CD14-positive monocyte (primary cell): Measurements from ENCODE around the gene CCL16. TPM values are rescaled to one million over a fixed set of nuclear protein-coding genes. Genes with fewer than 3 reads are reported as not detected.

Experiments
- DNase-seq, 3 donors: peaks; one replicate each; pipeline ENCODE4 v3.0.0-alpha.2; 2011 to 2022
- H2AFZ ChIP-seq: 2 replicates; pipeline ENCODE4 v1.6.0; 2012; ENCODE audit warnings: mild to moderate bottlenecking, low read depth, low read length, inconsistent platforms; ENCODE audit not compliant: insufficient read depth, poor library complexity, severe bottlenecking
- H3K27ac ChIP-seq, 2 donors: 1 replicate in 1 of 2; 2 replicates in 1 of 2; pipeline ENCODE4 v1.5.1; 2012 to 2013; ENCODE audit warnings: low read length in 2 of 2, control low read depth in 1 of 2, inconsistent platforms in 1 of 2, low read depth in 1 of 2, mild to moderate bottlenecking in 1 of 2
- H3K27me3 ChIP-seq, 2 donors: one replicate each; pipeline versions ENCODE4 v1.6.0 to v1.6.1; 2011 to 2013; ENCODE audit warnings: low read length in 2 of 2; ENCODE audit not compliant: control insufficient read depth in 2 of 2, insufficient read depth in 2 of 2
- H3K36me3 ChIP-seq, 2 donors: replicated peaks in 1 of 2; 1 replicate in 1 of 2; 2 replicates in 1 of 2; pipeline versions ENCODE4 v1.5.1 to v1.6.1; 2012 to 2013; ENCODE audit warnings: low read length in 2 of 2, control low read depth in 1 of 2, inconsistent platforms in 1 of 2, mild to moderate bottlenecking in 1 of 2; ENCODE audit not compliant: insufficient read depth in 2 of 2, control insufficient read depth in 1 of 2
- H3K4me1 ChIP-seq, 2 donors: 1 replicate in 1 of 2; 2 replicates in 1 of 2; pipeline versions ENCODE4 v1.5.1 to v1.6.1; 2012 to 2013; ENCODE audit warnings: low read length in 2 of 2, control low read depth in 1 of 2, inconsistent platforms in 1 of 2, mild to moderate bottlenecking in 1 of 2, moderate library complexity in 1 of 2; ENCODE audit not compliant: insufficient read depth in 2 of 2, control insufficient read depth in 1 of 2
- H3K4me2 ChIP-seq: replicated peaks from 2 replicates; pipeline ENCODE3; 2012; ENCODE audit warnings: low read length, moderate library complexity, mild to moderate bottlenecking; ENCODE audit not compliant: poor library complexity, severe bottlenecking; ENCODE audit errors: extremely low read depth
- H3K4me3 ChIP-seq, 3 experiments: fragments of 200-600 bp in 1 of 3; sonication (generic) in 1 of 3; replicated peaks in 1 of 3; 1 replicate in 2 of 3; 2 replicates in 1 of 3; pipeline ENCODE4 v1.5.1; 2011 to 2013; ENCODE audit warnings: low read length in 3 of 3, mild to moderate bottlenecking in 3 of 3, control low read depth in 2 of 3, low read depth in 2 of 3, inconsistent platforms in 1 of 3, moderate library complexity in 1 of 3
- H3K79me2 ChIP-seq: 2 replicates; pipeline ENCODE4 v1.6.0; 2012; ENCODE audit warnings: mild to moderate bottlenecking, control low read depth, inconsistent platforms, low read length, moderate library complexity; ENCODE audit not compliant: insufficient read depth
- H3K9ac ChIP-seq: 2 replicates; pipeline ENCODE4 v1.6.0; 2017; ENCODE audit warnings: low read length, mild to moderate bottlenecking; ENCODE audit not compliant: insufficient read depth, poor library complexity, severe bottlenecking
- H3K9me3 ChIP-seq, 2 donors: replicated peaks in 1 of 2; 1 replicate in 1 of 2; 2 replicates in 1 of 2; pipeline versions ENCODE4 v1.5.1 to v1.6.1; 2012 to 2013; ENCODE audit warnings: low read length in 2 of 2, control low read depth in 1 of 2; ENCODE audit not compliant: control insufficient read depth in 1 of 2, insufficient read depth in 1 of 2
- H4K20me1 ChIP-seq: 2 replicates; pipeline ENCODE4 v1.6.0; 2012; ENCODE audit warnings: mild to moderate bottlenecking, low read length, control low read depth, moderate library complexity; ENCODE audit not compliant: insufficient read depth
- H3K27ac Mint-ChIP-seq, 7 donors: one replicate each; pipeline ENCODE4 v1.8.0; 2020; ENCODE audit warnings: mild to moderate bottlenecking in 7 of 7, mixed read lengths in 7 of 7, moderate library complexity in 6 of 7, inconsistent platforms in 2 of 7
- H3K27me3 Mint-ChIP-seq, 3 donors: one replicate each; pipeline ENCODE4 v1.8.0; 2021 to 2022; ENCODE audit warnings: low read depth in 3 of 3, mild to moderate bottlenecking in 3 of 3, mixed read lengths in 3 of 3, moderate library complexity in 3 of 3, inconsistent platforms in 1 of 3
- H3K36me3 Mint-ChIP-seq, 2 donors: one replicate each; pipeline ENCODE4 v1.8.0; 2020; ENCODE audit warnings: mixed read lengths in 2 of 2, inconsistent platforms in 1 of 2, mild to moderate bottlenecking in 1 of 2
- H3K4me1 Mint-ChIP-seq: one replicate; pipeline ENCODE4 v1.8.0; 2020; ENCODE audit warnings: mild to moderate bottlenecking, mixed read lengths
- H3K4me3 Mint-ChIP-seq, 2 donors: one replicate each; pipeline ENCODE4 v1.8.0; 2020; ENCODE audit warnings: mild to moderate bottlenecking in 2 of 2, mixed read lengths in 2 of 2, moderate library complexity in 1 of 2
- H3K9me3 Mint-ChIP-seq, 7 donors: one replicate each; pipeline ENCODE4 v1.8.0; 2020 to 2022; ENCODE audit warnings: mixed read lengths in 7 of 7, mild to moderate bottlenecking in 6 of 7, moderate library complexity in 6 of 7, inconsistent platforms in 2 of 7
- WGBS: methylation state at CpG from one replicate; pipeline ENCODE4 v1.1.5; 2013; ENCODE audit warnings: missing lambda C conversion rate; ENCODE audit not compliant: insufficient coverage; 5-methylcytosine and 5-hydroxymethylcytosine counted together
- intact Hi-C, 2 donors: fragments of 100-400 bp; cut with micrococcal nuclease; formaldehyde crosslinking; loops; one replicate each; pipeline versions ENCODE4 v1.15.0 to v1.15.1; 2023
- polyA plus RNA-seq, 3 donors: library from polyadenylated mRNA; depleted of rRNA in 1 of 3; unstranded in 2 of 3; stranded (reverse) in 1 of 3; fragments of 300-500 nt in 2 of 3; fragments of >200 nt in 1 of 3; fragmentation: Illumina TruSeq in 2 of 3; gene quantifications; 1 replicate in 2 of 3; 2 replicates in 1 of 3; pipeline ENCODE4 v1.2.3, GENCODE V29; 2012 to 2021
- TF ChIP-seq, protein P1 (sequence below): fragments of 200-600 bp; IDR thresholded peaks from one replicate; pipeline ENCODE4 v1.8.0; 2022; ENCODE audit warnings: antibody characterized with exemption, mild to moderate bottlenecking

The CCL16 gene
- polyA plus RNA-seq, 3 donors: not detected

DNA sequence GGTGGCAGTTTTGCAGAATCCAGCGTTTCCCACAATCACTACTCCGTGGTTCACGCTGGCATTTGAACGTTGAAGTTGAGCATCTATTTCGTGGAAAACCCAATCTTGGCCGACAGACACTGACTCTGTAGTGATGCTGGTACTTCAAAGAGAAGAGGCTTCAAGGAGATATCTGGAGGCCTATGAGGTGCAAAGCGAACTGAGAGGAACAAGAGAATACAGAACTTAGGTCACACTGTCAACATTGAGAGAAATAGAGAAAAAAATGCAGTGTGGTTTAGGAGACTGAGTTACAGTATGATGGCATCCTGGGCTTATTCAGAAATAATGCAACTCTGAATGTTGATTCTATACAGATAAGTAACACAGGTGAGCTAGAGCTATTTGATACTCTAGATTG, 16.0 kb downstream of the CCL16 start:
- H2AFZ ChIP-seq: no peak overlapping the region
- Mint-ChIP-seq H3K27me3 (peaks cover 5 to 10% (median 8%) of the 10 kb centered on the region in 3 donors), H3K9me3 (peaks cover 0 to 2% (median 0%) of the 10 kb centered on the region in 7 donors), H3K4me3 (no peak overlapping the region), H3K27ac (no peak overlapping the region), H3K36me3 (no peaks in the 10 kb centered on the region), H3K4me1 (peaks cover 4% of the 10 kb centered on the region)
- no peaks in the 10 kb centered on the region for H3K9me3 ChIP-seq
- DNase-seq: no peak
- H3K27me3 ChIP-seq: no peaks in the 10 kb centered on the region
- intact Hi-C loops: loop anchor here in 1 of 2 donors (5.0 kb wide), 1 partner anchor 182 kb away; no protein-coding TSS in a partner anchor
- no peaks in the 10 kb centered on the region for H3K36me3 ChIP-seq
- no peak overlapping the region for H3K4me2 ChIP-seq
- H3K27ac ChIP-seq: no peak overlapping the region
- H4K20me1 ChIP-seq: no peaks in the 10 kb centered on the region
- no peaks in the 10 kb centered on the region for H3K4me1 ChIP-seq
- 100% methylated on average over 1 of the region's 7 CpGs for WGBS
- no peak overlapping the region for H3K4me3 ChIP-seq
- H3K9ac ChIP-seq: no peak overlapping the region
- H3K79me2 ChIP-seq: no peaks in the 10 kb centered on the region
- TF ChIP-seq, protein P1, sequence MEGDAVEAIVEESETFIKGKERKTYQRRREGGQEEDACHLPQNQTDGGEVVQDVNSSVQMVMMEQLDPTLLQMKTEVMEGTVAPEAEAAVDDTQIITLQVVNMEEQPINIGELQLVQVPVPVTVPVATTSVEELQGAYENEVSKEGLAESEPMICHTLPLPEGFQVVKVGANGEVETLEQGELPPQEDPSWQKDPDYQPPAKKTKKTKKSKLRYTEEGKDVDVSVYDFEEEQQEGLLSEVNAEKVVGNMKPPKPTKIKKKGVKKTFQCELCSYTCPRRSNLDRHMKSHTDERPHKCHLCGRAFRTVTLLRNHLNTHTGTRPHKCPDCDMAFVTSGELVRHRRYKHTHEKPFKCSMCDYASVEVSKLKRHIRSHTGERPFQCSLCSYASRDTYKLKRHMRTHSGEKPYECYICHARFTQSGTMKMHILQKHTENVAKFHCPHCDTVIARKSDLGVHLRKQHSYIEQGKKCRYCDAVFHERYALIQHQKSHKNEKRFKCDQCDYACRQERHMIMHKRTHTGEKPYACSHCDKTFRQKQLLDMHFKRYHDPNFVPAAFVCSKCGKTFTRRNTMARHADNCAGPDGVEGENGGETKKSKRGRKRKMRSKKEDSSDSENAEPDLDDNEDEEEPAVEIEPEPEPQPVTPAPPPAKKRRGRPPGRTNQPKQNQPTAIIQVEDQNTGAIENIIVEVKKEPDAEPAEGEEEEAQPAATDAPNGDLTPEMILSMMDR: no peak

DNA sequence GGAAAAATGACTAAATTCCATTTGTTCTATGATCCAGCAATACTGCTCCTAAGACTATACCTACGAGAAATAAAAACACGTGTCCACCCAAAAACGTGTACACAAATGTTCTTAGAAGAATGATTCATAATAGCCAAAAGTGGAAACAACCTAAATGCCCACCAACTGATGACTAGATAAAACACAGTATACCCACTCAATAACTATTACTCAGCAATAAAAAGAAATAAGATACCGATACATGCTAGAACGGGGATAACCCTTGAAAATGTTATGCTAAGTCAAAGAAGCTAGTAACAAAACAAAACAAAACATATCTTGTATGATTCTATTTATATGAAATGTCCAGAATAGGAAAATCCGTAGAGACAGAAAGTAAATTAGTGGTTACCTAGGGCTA, 17.6 kb downstream of the CCL16 start:
- peaks cover 0 to 2% (median 0%) of the 10 kb centered on the region in 7 donors for H3K9me3 Mint-ChIP-seq
- no peaks in the 10 kb centered on the region for H3K36me3 Mint-ChIP-seq
- no peak overlapping the region for H3K9ac ChIP-seq
- no peaks in the 10 kb centered on the region for H3K27me3 ChIP-seq
- no peak overlapping the region for H3K27ac Mint-ChIP-seq
- TF ChIP-seq, protein P1: no peak
- H3K4me3 Mint-ChIP-seq: no peak overlapping the region
- no peaks in the 10 kb centered on the region for H3K4me1 ChIP-seq
- H3K27me3 Mint-ChIP-seq: peaks cover 5 to 13% (median 8%) of the 10 kb centered on the region in 3 donors
- H3K4me2 ChIP-seq: no peak overlapping the region
- no peak overlapping the region for H3K4me3 ChIP-seq
- DNase-seq: no peak
- no peaks in the 10 kb centered on the region for H3K79me2 ChIP-seq
- H2AFZ ChIP-seq: no peak overlapping the region
- 100% methylated on average over 1 of the region's 6 CpGs for WGBS
- no peaks in the 10 kb centered on the region for H3K9me3 ChIP-seq
- H3K27ac ChIP-seq: no peak overlapping the region
- H3K36me3 ChIP-seq: no peaks in the 10 kb centered on the region
- intact Hi-C loops: no loop called here
- H4K20me1 ChIP-seq: no peaks in the 10 kb centered on the region
- no peaks in the 10 kb centered on the region for H3K4me1 Mint-ChIP-seq
